Measurements from ENCODE around the gene CNPY4. TPM values are rescaled to one million over a fixed set of nuclear protein-coding genes. Genes with fewer than 3 reads are reported as not detected.

CNPY4 gene
- total RNA-seq, 2 donors from 2014 or later = 0.99 to 2.3 TPM

DNA sequence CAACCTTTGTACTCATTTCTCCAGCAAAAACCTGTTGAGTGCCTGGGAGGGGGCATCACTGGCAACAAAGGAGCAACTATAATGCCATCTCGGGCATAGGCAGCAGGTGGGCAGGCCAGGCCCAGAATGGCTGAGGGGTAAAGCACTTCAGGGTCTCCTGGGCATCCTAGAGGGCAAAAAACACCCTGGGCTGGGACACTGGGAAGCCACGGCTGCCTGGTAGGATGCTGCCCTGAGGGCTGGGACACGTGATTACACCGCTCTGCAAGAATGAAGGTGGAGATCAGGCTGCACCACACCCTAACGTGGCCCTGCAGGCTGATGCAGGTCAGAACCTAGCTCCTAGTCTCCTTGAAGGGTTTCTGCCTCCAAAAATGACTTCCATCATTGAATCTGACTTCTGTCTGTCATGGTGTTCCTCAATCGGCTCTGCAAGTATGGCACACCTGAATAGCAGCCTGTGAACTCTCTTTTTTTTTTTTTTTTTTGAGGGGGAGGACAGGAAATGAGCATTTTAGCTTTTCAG is 43.6 kb downstream of the CNPY4 start:
- no peaks in the 10 kb centered on the region for H3K36me3 ChIP-seq (replicated peaks in 1 of 2; ENCODE audit: insufficient read depth in 1 of 2, low read depth in 2 of 2)
- H3K4me1 ChIP-seq = peaks cover 17% of the 10 kb centered on the region
- intact Hi-C loops (cut with DNase I) = no loop called here
- H3K27ac ChIP-seq = no peak overlapping the region
- ATAC-seq = no peak
- H3K4me3 ChIP-seq = no peak overlapping the region
- DNase-seq = no peak
- no peaks in the 10 kb centered on the region for H3K9me3 ChIP-seq
- 52 to 60% methylated on average over 6 of the region's 6 CpGs for WGBS, 2 donors
- H3K27me3 ChIP-seq = peaks cover 0 to 19% of the 10 kb centered on the region in 2 donors
- TF ChIP-seq POLR2A (IDR thresholded peaks at IDR 0.05) = no peak
- TF ChIP-seq, protein P1, sequence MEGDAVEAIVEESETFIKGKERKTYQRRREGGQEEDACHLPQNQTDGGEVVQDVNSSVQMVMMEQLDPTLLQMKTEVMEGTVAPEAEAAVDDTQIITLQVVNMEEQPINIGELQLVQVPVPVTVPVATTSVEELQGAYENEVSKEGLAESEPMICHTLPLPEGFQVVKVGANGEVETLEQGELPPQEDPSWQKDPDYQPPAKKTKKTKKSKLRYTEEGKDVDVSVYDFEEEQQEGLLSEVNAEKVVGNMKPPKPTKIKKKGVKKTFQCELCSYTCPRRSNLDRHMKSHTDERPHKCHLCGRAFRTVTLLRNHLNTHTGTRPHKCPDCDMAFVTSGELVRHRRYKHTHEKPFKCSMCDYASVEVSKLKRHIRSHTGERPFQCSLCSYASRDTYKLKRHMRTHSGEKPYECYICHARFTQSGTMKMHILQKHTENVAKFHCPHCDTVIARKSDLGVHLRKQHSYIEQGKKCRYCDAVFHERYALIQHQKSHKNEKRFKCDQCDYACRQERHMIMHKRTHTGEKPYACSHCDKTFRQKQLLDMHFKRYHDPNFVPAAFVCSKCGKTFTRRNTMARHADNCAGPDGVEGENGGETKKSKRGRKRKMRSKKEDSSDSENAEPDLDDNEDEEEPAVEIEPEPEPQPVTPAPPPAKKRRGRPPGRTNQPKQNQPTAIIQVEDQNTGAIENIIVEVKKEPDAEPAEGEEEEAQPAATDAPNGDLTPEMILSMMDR (IDR thresholded peaks at IDR 0.05) = no peak

DNA sequence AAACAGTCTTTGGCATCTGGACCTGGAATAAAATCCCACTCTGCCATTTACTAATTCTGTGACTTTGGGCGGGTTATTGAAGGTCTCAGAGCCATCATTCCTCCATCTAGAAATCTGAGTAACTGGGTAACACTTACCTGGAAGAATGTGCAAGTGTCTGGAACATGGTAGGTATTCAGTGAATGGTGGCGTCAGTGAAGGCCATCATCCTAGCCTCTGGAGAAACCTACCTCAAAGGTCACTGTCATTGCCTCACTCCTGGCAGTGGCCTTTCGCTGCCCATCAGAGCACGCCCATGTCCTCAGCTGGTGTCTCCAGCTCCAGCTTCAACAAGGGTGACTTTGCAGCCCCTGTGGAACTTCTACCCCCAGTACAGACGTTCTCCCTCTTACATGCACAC is 44.4 kb downstream of the CNPY4 start:
- intact Hi-C loops (cut with DNase I) = no loop called here
- no peak for ATAC-seq
- Histone ChIP-seq H3K9me3 (no peaks in the 10 kb centered on the region), H3K27me3 (peaks cover 0 to 22% of the 10 kb centered on the region in 2 donors), H3K4me1 (peaks cover 22% of the 10 kb centered on the region), H3K27ac (no peak overlapping the region), H3K36me3 (replicated peaks in 1 of 2; ENCODE audit: insufficient read depth in 1 of 2, low read depth in 2 of 2) (no peaks in the 10 kb centered on the region), H3K4me3 (no peak overlapping the region)
- DNase-seq = no peak
- TF ChIP-seq, protein P1 (IDR thresholded peaks at IDR 0.05) = no peak
- no peak for TF ChIP-seq POLR2A (IDR thresholded peaks at IDR 0.05)
- WGBS, 2 donors = 71 to 74% methylated on average over 5 of the region's 5 CpGs

DNA sequence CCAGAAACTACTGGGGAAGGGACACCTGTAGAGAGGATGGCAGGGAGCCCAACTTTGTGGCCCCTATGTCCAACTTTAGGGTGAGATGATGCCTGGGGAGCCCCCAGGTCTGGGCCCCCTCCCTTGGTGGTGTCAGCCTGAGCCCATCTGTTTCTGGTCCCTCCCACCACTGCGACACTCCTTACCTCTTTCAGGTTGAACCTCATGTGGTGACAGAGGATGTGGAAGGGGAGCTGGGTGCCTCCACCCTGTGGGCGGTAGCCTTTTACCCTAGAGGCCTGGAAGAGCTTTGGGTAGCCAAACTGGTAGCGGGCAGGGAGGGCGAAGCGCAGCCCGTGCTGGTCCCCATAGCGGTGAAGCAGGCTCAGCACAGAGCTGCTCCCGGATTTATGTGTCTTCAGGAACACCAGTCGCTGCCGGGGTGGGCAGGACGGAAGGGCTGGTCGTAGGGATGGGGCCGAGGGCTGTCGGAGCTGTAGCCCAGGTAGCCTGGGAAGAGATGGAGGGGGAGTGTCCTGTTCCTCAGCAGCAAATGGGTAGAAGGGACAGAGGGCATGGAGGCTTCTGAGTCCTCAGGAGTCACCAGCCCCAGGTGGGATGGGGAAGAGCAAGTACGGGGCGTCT is 47.0 kb downstream of the CNPY4 start:
- intact Hi-C loops (cut with DNase I) = no loop called here
- Histone ChIP-seq H3K27ac (no peak overlapping the region), H3K9me3 (no peaks in the 10 kb centered on the region), H3K4me1 (peaks cover 26% of the 10 kb centered on the region), H3K27me3 (peaks cover 0 to 39% of the 10 kb centered on the region in 2 donors), H3K4me3 (no peak overlapping the region), H3K36me3 (replicated peaks in 1 of 2; ENCODE audit: insufficient read depth in 1 of 2, low read depth in 2 of 2) (no peaks in the 10 kb centered on the region)
- 46 to 60% methylated on average over 15 to 16 of the region's 16 CpGs for WGBS, 2 donors
- ATAC-seq = no peak
- TF ChIP-seq, protein P1 (IDR thresholded peaks at IDR 0.05) = no peak
- TF ChIP-seq POLR2A (IDR thresholded peaks at IDR 0.05) = no peak
- no peak for DNase-seq

DNA sequence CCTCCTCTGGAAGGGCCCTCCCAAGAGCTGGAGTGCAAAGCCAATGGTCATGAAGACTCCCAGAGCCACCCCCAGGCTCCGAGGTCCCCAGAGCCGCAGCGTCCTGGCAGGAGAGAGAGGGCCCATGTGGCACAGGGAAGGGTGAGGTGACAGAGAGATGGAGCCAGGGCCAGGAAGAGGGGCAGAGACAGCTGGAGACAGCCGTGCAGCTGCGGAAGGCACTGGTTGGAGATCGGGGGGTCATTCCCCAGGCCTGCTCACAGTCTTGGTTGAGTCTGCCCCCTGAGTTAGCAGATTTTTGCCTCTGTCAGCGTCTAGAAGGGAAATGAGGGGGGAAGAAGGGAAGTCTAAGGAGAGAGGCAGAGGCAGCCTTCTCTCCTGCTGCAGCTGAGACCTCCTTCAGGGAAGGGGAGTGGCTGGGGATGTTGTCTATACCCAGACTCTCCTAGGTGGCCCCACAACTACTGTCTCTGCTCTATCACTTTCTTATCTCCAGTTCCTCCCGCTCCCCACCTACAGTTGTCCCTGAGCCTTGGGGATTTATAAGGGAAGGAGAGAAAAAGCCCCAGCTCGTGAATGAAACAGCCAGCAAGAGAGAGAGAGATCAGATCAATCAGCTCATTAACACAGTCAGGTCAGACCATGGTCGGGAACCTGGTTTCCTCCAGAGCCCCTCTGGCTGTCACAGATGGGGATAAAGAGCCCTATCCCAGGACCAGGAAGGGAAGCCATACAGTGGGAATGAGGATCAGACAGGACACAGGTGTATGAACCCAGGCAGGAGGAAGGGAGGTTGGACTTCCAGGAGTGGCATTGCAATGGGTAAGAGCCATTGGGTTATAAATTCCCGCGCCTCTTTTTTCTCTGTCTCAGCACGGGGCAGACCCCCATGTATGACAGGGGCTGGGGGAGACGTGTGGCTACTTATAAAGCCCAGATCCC is 47.8 kb downstream of the CNPY4 start:
- H3K27me3 ChIP-seq = peaks cover 0 to 46% of the 10 kb centered on the region in 2 donors
- 36 to 45% methylated on average over 13 to 14 of the region's 14 CpGs for WGBS, 2 donors
- H3K36me3 ChIP-seq (replicated peaks in 1 of 2; ENCODE audit: insufficient read depth in 1 of 2, low read depth in 2 of 2) = no peaks in the 10 kb centered on the region
- no peak overlapping the region for H3K27ac ChIP-seq
- TF ChIP-seq, protein P1 (IDR thresholded peaks at IDR 0.05) = no peak
- TF ChIP-seq POLR2A (IDR thresholded peaks at IDR 0.05) = no peak
- no peaks in the 10 kb centered on the region for H3K9me3 ChIP-seq
- intact Hi-C loops (cut with DNase I) = no loop called here
- ATAC-seq = no peak
- DNase-seq = no peak
- H3K4me3 ChIP-seq = no peak overlapping the region
- H3K4me1 ChIP-seq = peaks cover 31% of the 10 kb centered on the region

All from body of pancreas (tissue), 4 donors.